IMR-90 (cell line): ENCODE measurements around the gene ATP11A.

Experiments
- BHLHE40 ChIP-seq: fragments of 150-350 bp; IDR thresholded peaks from 2 replicates; pipeline ENCODE4 v1.6.1; 2016; ENCODE audit warnings: mild to moderate bottlenecking, low read depth, low read length
- CHD1 ChIP-seq: IDR thresholded peaks from 2 replicates; pipeline ENCODE4 v1.6.1; 2012; ENCODE audit warnings: low read depth, low read length, improper control_type of control experiment
- MAFK ChIP-seq: IDR thresholded peaks from 2 replicates; pipeline ENCODE4 v1.6.1; 2012; ENCODE audit warnings: low read depth, low read length, improper control_type of control experiment
- MXI1 ChIP-seq: IDR thresholded peaks from 2 replicates; pipeline ENCODE4 v1.6.1; 2012; ENCODE audit warnings: low read depth, mild to moderate bottlenecking, low read length, moderate library complexity, borderline replicate concordance
- NFE2L2 ChIP-seq: fragments of 150-350 bp; IDR thresholded peaks from 2 replicates; pipeline ENCODE4 v1.6.1; 2016; ENCODE audit warnings: low read depth, mild to moderate bottlenecking, low read length
- POLR2A ChIP-seq: IDR thresholded peaks from 2 replicates; pipeline ENCODE4 v1.6.1; 2012; ENCODE audit warnings: mild to moderate bottlenecking, low read depth, low read length
- RAD21 ChIP-seq: IDR thresholded peaks from 2 replicates; pipeline ENCODE4 v1.6.1; 2012; ENCODE audit warnings: low read length, improper control_type of control experiment
- RCOR1 ChIP-seq: IDR thresholded peaks from 2 replicates; pipeline ENCODE4 v1.6.1; 2012; ENCODE audit warnings: mild to moderate bottlenecking, low read length, improper control_type of control experiment; ENCODE audit not compliant: insufficient replicate concordance
- SMC3 ChIP-seq: fragments of 150-350 bp; IDR thresholded peaks from 2 replicates; pipeline ENCODE4 v1.6.1; 2016; ENCODE audit warnings: low read depth, mild to moderate bottlenecking, antibody characterized with exemption, low read length, moderate library complexity
- TF ChIP-seq, protein P1 (sequence below): conservative IDR thresholded peaks from 2 replicates; pipeline ENCODE4 v1.5.1; 2012; ENCODE audit warnings: mild to moderate bottlenecking, low read depth, low read length, improper control_type of control experiment
- TF ChIP-seq, protein P2 (sequence below): fragments of 150-350 bp; IDR thresholded peaks from 2 replicates; pipeline ENCODE4 v1.6.1; 2016; ENCODE audit warnings: low read depth, mild to moderate bottlenecking, low read length, moderate library complexity, borderline replicate concordance
- TF ChIP-seq, protein P3 (sequence below): fragments of 150-350 bp; IDR thresholded peaks from 2 replicates; pipeline ENCODE4 v1.6.1; 2017; ENCODE audit warnings: mild to moderate bottlenecking, antibody characterized with exemption, low read length, low read depth

DNA sequence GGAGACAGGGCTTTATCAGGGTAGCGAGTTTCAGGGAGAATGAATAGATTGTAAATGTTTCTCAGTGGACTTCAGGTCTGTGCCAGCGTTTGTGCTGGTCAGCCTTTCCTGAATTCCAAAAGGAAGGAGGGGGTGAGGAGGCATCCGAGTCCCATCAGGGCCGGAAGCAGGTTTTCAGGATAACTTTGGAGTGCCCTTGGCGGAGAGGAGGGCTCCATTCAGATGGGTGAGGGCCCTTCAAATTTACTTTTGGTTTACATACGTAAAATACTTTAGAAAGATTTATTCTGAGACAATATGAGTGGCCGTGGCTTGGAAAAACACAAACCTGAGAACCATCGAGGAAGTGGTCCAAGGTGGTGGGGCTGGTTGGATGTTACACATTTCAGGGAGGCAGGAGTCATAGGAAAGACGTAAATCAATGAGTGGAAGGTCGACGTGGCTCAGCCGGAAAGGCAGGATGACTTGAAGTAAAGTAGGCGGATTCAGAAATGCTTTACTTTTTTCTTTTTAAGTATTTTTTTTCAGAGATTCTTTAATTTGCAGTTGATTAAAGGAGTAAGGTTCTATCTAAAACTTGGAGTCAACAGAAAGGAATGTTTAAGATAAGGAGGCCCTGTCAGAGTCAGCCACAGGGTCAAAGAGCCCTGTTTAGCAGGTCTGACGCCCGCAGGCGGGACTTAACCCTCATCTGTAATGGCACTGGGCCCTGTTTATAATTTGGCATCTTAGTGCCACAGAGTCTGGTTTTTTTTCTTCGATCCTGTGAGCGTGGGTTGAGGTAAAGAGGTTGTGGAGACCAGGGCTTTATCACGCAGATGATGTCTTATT is 32.8 kb downstream of the ATP11A start:
- TF ChIP-seq, protein P1, sequence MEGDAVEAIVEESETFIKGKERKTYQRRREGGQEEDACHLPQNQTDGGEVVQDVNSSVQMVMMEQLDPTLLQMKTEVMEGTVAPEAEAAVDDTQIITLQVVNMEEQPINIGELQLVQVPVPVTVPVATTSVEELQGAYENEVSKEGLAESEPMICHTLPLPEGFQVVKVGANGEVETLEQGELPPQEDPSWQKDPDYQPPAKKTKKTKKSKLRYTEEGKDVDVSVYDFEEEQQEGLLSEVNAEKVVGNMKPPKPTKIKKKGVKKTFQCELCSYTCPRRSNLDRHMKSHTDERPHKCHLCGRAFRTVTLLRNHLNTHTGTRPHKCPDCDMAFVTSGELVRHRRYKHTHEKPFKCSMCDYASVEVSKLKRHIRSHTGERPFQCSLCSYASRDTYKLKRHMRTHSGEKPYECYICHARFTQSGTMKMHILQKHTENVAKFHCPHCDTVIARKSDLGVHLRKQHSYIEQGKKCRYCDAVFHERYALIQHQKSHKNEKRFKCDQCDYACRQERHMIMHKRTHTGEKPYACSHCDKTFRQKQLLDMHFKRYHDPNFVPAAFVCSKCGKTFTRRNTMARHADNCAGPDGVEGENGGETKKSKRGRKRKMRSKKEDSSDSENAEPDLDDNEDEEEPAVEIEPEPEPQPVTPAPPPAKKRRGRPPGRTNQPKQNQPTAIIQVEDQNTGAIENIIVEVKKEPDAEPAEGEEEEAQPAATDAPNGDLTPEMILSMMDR = no peak
- TF ChIP-seq POLR2A = peak; percentile 58; the same call in 1 of the 2 replicates
- no peak for TF ChIP-seq CHD1
- 0 out of 2 replicates have a peak, but pooled peaks have one; percentile 25 for TF ChIP-seq SMC3
- no peak for TF ChIP-seq NFE2L2
- no peak; the same call in 1 of the 2 replicates for TF ChIP-seq RAD21
- peak; percentile 81 for TF ChIP-seq RCOR1
- TF ChIP-seq MAFK = no peak
- TF ChIP-seq BHLHE40 = peak; percentile 71
- TF ChIP-seq, protein P2, sequence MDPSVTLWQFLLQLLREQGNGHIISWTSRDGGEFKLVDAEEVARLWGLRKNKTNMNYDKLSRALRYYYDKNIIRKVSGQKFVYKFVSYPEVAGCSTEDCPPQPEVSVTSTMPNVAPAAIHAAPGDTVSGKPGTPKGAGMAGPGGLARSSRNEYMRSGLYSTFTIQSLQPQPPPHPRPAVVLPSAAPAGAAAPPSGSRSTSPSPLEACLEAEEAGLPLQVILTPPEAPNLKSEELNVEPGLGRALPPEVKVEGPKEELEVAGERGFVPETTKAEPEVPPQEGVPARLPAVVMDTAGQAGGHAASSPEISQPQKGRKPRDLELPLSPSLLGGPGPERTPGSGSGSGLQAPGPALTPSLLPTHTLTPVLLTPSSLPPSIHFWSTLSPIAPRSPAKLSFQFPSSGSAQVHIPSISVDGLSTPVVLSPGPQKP = no peak
- TF ChIP-seq, protein P3, sequence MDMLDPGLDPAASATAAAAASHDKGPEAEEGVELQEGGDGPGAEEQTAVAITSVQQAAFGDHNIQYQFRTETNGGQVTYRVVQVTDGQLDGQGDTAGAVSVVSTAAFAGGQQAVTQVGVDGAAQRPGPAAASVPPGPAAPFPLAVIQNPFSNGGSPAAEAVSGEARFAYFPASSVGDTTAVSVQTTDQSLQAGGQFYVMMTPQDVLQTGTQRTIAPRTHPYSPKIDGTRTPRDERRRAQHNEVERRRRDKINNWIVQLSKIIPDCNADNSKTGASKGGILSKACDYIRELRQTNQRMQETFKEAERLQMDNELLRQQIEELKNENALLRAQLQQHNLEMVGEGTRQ = no peak
- TF ChIP-seq MXI1 = no peak
